Measurements from ENCODE around the gene BSDC1. TPM values are rescaled to one million over a fixed set of nuclear protein-coding genes. Genes with fewer than 3 reads are reported as not detected.

BSDC1 gene
- total and polyA plus RNA-seq, 2 of the 13 experiments (the other 11 are each of a cell fraction or from before 2014, with no cell fraction given), result 40.3 to 64.2 TPM

GRCh38 chr1:32345289-32345827 is 48.9 kb downstream of the BSDC1 start (continued):
- TF ChIP-seq ZGPAT (CRISPR knock-in tag; IDR thresholded peaks at IDR 0.05) (no peak), ATF6 (CRISPR knock-in tag; conservative IDR thresholded peaks at IDR 0.05) (no peak), GLI4 (CRISPR knock-in tag; IDR thresholded peaks at IDR 0.05; ENCODE audit: borderline replicate concordance) (no peak), RORA (CRISPR knock-in tag; IDR thresholded peaks at IDR 0.05) (no peak), ZNF383 (CRISPR knock-in tag; IDR thresholded peaks at IDR 0.05; ENCODE audit: borderline replicate concordance) (no peak), ZNF281 (CRISPR knock-in tag; IDR thresholded peaks at IDR 0.05; ENCODE audit: borderline replicate concordance) (no peak), ZNF484 (CRISPR knock-in tag; IDR thresholded peaks at IDR 0.05; ENCODE audit: borderline replicate concordance, low read depth) (no peak), CENPBD1 (CRISPR knock-in tag; IDR thresholded peaks at IDR 0.05; ENCODE audit: borderline replicate concordance, low read depth) (no peak), SP4 (CRISPR knock-in tag; IDR thresholded peaks at IDR 0.05) (no peak), SAP130 (CRISPR knock-in tag; IDR thresholded peaks at IDR 0.05; ENCODE audit: low read depth) (no peak; the same call in none of the 2 replicates), ONECUT2 (CRISPR knock-in tag; IDR thresholded peaks at IDR 0.05) (no peak), SOX13 (IDR thresholded peaks at IDR 0.05) (no peak), SOX13 (CRISPR knock-in tag; conservative IDR thresholded peaks at IDR 0.05 in 1 of 2, IDR thresholded peaks at IDR 0.05 in 1 of 2) (peak in 1 of 2 experiments; percentile 86; a peak in 2 of 4 replicates), RCOR2 (CRISPR knock-in tag; IDR thresholded peaks at IDR 0.05) (no peak), EZH2 (conservative IDR thresholded peaks at IDR 0.05; ENCODE audit: low read depth, low read length) (no peak), JUND (CRISPR knock-in tag; IDR thresholded peaks at IDR 0.05) (no peak), ZNF652 (CRISPR knock-in tag; IDR thresholded peaks at IDR 0.05; ENCODE audit: borderline replicate concordance, low read depth) (no peak), SRSF9 (IDR thresholded peaks at IDR 0.05; ENCODE audit: borderline replicate concordance, insufficient read depth, low read depth, low read length, poor library complexity, severe bottlenecking) (no peak), ZFP62 (CRISPR knock-in tag; IDR thresholded peaks at IDR 0.05) (no peak), CHD4 (IDR thresholded peaks at IDR 0.05; ENCODE audit: borderline replicate concordance, low read length) (no peak), ZBTB10 (CRISPR knock-in tag; IDR thresholded peaks at IDR 0.05; ENCODE audit: borderline replicate concordance) (no peak)

Data from HepG2 (cell line).